ENCODE measurements around the gene SLC36A4. TPM values are rescaled to one million over a fixed set of nuclear protein-coding genes. Genes with fewer than 3 reads are reported as not detected.

SLC36A4 gene
- polyA plus RNA-seq, 1 donor (not counting 4 experiments of a cell fraction or from before 2014, with no cell fraction given) = 8.1 TPM

DNA sequence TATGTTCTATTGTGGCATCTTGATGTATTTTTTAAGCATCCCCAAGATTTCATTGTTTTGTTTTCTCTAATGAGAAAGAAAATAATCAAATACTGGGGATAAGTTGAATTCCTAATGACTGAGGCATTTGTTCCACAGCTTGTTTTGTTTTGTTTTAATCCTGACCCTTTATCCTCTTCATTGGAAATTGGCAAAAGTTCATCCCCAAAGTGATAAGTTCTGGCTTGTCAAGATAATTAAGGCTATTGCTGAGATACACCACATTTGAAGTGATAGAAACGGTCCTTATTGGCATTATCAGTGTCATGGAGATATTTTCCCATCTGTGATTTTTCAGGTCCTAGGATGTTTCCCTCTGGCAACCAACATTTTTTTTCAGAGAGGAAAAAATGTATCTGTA, 65.0 kb downstream of the SLC36A4 start:
- Histone ChIP-seq H2AFZ (ENCODE audit: control insufficient read depth, low read length) (no peak overlapping the region), H3K9me3 (ENCODE audit: control insufficient read depth, low read depth, low read length) (no peaks in the 10 kb centered on the region), H3K36me3 (ENCODE audit: control insufficient read depth in 2 of 2, extremely low read depth in 1 of 2, insufficient read depth in 2 of 2, low read length in 2 of 2) (no peaks in the 10 kb centered on the region), H3K79me2 (ENCODE audit: control insufficient read depth, insufficient read depth, low read length) (no peaks in the 10 kb centered on the region), H3K4me1 (ENCODE audit: control insufficient read depth, extremely low read depth, insufficient read depth, low read length) (no peaks in the 10 kb centered on the region), H3K4me2 (ENCODE audit: control insufficient read depth, extremely low read depth, insufficient read depth, low read depth, low read length) (no peak overlapping the region), H3K4me3 (ENCODE audit: control insufficient read depth in 2 of 3, extremely low read depth in 1 of 3, insufficient read depth in 2 of 3, low read depth in 1 of 3, low read length in 3 of 3) (no peak overlapping the region), H3K27me3 (ENCODE audit: control insufficient read depth, extremely low read depth, insufficient read depth, low read length) (no peaks in the 10 kb centered on the region), H3K9ac (ENCODE audit: control insufficient read depth, extremely low read depth, insufficient read depth, low read length) (no peak overlapping the region), H4K20me1 (ENCODE audit: control insufficient read depth, extremely low read depth, insufficient read depth, low read length) (no peaks in the 10 kb centered on the region), H3K9me1 (ENCODE audit: control insufficient read depth, extremely low read depth, insufficient read depth, low read length) (no peaks in the 10 kb centered on the region), H3K27ac (ENCODE audit: control insufficient read depth, insufficient read depth, low read length) (no peak overlapping the region)
- dilution Hi-C loops (cut with MboI; ENCODE audit: extremely low pct_ligation_motif_present, low sequenced_read_pairs) = no loop called here
- TF ChIP-seq, protein P1, sequence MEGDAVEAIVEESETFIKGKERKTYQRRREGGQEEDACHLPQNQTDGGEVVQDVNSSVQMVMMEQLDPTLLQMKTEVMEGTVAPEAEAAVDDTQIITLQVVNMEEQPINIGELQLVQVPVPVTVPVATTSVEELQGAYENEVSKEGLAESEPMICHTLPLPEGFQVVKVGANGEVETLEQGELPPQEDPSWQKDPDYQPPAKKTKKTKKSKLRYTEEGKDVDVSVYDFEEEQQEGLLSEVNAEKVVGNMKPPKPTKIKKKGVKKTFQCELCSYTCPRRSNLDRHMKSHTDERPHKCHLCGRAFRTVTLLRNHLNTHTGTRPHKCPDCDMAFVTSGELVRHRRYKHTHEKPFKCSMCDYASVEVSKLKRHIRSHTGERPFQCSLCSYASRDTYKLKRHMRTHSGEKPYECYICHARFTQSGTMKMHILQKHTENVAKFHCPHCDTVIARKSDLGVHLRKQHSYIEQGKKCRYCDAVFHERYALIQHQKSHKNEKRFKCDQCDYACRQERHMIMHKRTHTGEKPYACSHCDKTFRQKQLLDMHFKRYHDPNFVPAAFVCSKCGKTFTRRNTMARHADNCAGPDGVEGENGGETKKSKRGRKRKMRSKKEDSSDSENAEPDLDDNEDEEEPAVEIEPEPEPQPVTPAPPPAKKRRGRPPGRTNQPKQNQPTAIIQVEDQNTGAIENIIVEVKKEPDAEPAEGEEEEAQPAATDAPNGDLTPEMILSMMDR (optimal IDR thresholded peaks at IDR 0.05 in 1 of 3, IDR thresholded peaks at IDR 0.05 in 1 of 3, conservative IDR thresholded peaks at IDR 0.05 in 1 of 3; ENCODE audit: extremely low read depth in 1 of 3, insufficient read depth in 2 of 3, low read length in 3 of 3) = no peak
- no peak for TF ChIP-seq EZH2 (IDR thresholded peaks at IDR 0.05; ENCODE audit: low read length)
- DNase-seq (ENCODE audit: low read depth, low spot score) (no peak), FAIRE-seq (no peak)

DNA sequence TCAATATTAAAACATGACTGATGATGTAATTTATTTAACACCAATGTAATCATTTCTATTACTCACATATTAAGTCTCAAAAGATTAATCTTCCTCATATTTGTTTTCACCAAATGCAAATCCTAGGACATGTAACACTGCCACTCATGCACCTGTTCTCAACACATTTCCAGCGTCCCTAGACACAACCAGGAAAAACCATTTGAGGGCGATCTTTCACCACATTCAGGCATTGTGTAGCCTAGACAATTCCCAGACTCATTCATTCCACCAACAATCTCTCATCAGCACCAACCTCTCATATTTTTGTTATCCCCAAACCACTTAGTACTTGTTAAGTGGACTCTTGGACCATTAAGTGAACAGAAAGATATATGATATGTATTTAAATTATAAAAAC, 66.1 kb downstream of the SLC36A4 start:
- DNase-seq (ENCODE audit: low read depth, low spot score) = no peak
- dilution Hi-C loops (cut with MboI; ENCODE audit: extremely low pct_ligation_motif_present, low sequenced_read_pairs) = no loop called here
- no peak overlapping the region for H3K4me2 ChIP-seq (ENCODE audit: control insufficient read depth, extremely low read depth, insufficient read depth, low read depth, low read length)
- TF ChIP-seq, protein P1 (optimal IDR thresholded peaks at IDR 0.05 in 1 of 3, IDR thresholded peaks at IDR 0.05 in 1 of 3, conservative IDR thresholded peaks at IDR 0.05 in 1 of 3; ENCODE audit: extremely low read depth in 1 of 3, insufficient read depth in 2 of 3, low read length in 3 of 3) = peak in 1 of 3 experiments; percentile 17
- no peak for TF ChIP-seq EZH2 (IDR thresholded peaks at IDR 0.05; ENCODE audit: low read length)
- H3K4me1 ChIP-seq (ENCODE audit: control insufficient read depth, extremely low read depth, insufficient read depth, low read length) = no peaks in the 10 kb centered on the region
- H3K27me3 ChIP-seq (ENCODE audit: control insufficient read depth, extremely low read depth, insufficient read depth, low read length) = no peaks in the 10 kb centered on the region
- H2AFZ ChIP-seq (ENCODE audit: control insufficient read depth, low read length) = no peak overlapping the region
- H3K4me3 ChIP-seq (ENCODE audit: control insufficient read depth in 2 of 3, extremely low read depth in 1 of 3, insufficient read depth in 2 of 3, low read depth in 1 of 3, low read length in 3 of 3) = no peak overlapping the region
- H3K9me1 ChIP-seq (ENCODE audit: control insufficient read depth, extremely low read depth, insufficient read depth, low read length) = no peaks in the 10 kb centered on the region
- H3K36me3 ChIP-seq (ENCODE audit: control insufficient read depth in 2 of 2, extremely low read depth in 1 of 2, insufficient read depth in 2 of 2, low read length in 2 of 2) = no peaks in the 10 kb centered on the region
- H3K27ac ChIP-seq (ENCODE audit: control insufficient read depth, insufficient read depth, low read length) = no peak overlapping the region
- H3K9ac ChIP-seq (ENCODE audit: control insufficient read depth, extremely low read depth, insufficient read depth, low read length) = no peak overlapping the region
- H3K79me2 ChIP-seq (ENCODE audit: control insufficient read depth, insufficient read depth, low read length) = no peaks in the 10 kb centered on the region
- H3K9me3 ChIP-seq (ENCODE audit: control insufficient read depth, low read depth, low read length) = no peaks in the 10 kb centered on the region
- no peak for FAIRE-seq
- no peaks in the 10 kb centered on the region for H4K20me1 ChIP-seq (ENCODE audit: control insufficient read depth, extremely low read depth, insufficient read depth, low read length)

Data from keratinocyte (primary cell).